Sigmoid colon (tissue), 7 donors: ENCODE results near the gene WBP2. TPM values are rescaled to one million over a fixed set of nuclear protein-coding genes. Genes with fewer than 3 reads are reported as not detected.
A peak's percentile ranks its signal among the peaks of the same experiment; 100 is the strongest.

Experiments used
- DNase-seq: peaks from one replicate; pipeline ENCODE4 v3.0.0-alpha.2; 2019
- H3K27ac ChIP-seq, 4 donors: fragments of 200-600 bp; sonication (generic); one replicate each; pipeline ENCODE4 v1.5.1; 2016 to 2019; ENCODE audit warnings: mild to moderate bottlenecking in 1 of 4
- H3K27me3 ChIP-seq, 3 donors: fragments of 200-600 bp; sonication (generic); one replicate each; pipeline ENCODE4 v1.5.1; 2019; ENCODE audit warnings: mild to moderate bottlenecking in 1 of 3
- H3K36me3 ChIP-seq, 4 donors: fragments of 200-600 bp; sonication (generic); one replicate each; pipeline ENCODE4 v1.5.1; 2016 to 2019
- H3K4me1 ChIP-seq, 4 donors: fragments of 200-600 bp; sonication (generic); one replicate each; pipeline ENCODE4 v1.5.1; 2017 to 2019
- H3K4me3 ChIP-seq, 4 donors: fragments of 200-600 bp; sonication (generic); one replicate each; pipeline ENCODE4 v1.5.1; 2017 to 2019; ENCODE audit warnings: mild to moderate bottlenecking in 2 of 4, moderate library complexity in 1 of 4
- H3K9me3 ChIP-seq, 4 donors: fragments of 200-600 bp in 3 of 4; sonication (generic) in 3 of 4; one replicate each; pipeline versions ENCODE4 v1.5.1 to v1.6.1; 2013 to 2019
- CTCF ChIP-seq, 4 experiments: fragments of 450-650 bp in 3 of 4; fragments of 200-600 bp in 1 of 4; IDR thresholded peaks; one replicate each; pipeline ENCODE4 v1.5.1; 2016 to 2019; ENCODE audit warnings: antibody characterized with exemption in 4 of 4, mild to moderate bottlenecking in 3 of 4, moderate library complexity in 2 of 4
- EP300 ChIP-seq, 4 donors: sonication (generic); formaldehyde crosslinking; IDR thresholded peaks; one replicate each; pipeline ENCODE4 v1.6.1; 2017; ENCODE audit warnings: antibody characterized with exemption in 4 of 4
- POLR2A ChIP-seq, 2 donors: fragments of 450-650 bp; IDR thresholded peaks; one replicate each; pipeline ENCODE4 v1.6.1; 2016; ENCODE audit warnings: antibody characterized with exemption in 2 of 2, mild to moderate bottlenecking in 2 of 2, moderate library complexity in 2 of 2
- POLR2AphosphoS5 ChIP-seq, 4 donors: sonication (generic); formaldehyde crosslinking; IDR thresholded peaks; one replicate each; pipeline ENCODE4 v1.6.1; 2017; ENCODE audit warnings: antibody characterized with exemption in 4 of 4
- WGBS, 2 donors: extraction: QIAGEN DNeasy Blood & Tissue Kit; methylation state at CpG; one replicate each; pipeline ENCODE4 v1.1.7; 2013; 5-methylcytosine and 5-hydroxymethylcytosine counted together
- intact Hi-C: fragments of 100-400 bp; cut with DNase I; formaldehyde crosslinking; loops from one replicate; pipeline ENCODE4 v1.15.1; 2023
- polyA plus RNA-seq, 3 donors: library from polyadenylated mRNA; stranded (reverse); fragments of 200-250 nt; gene quantifications; one replicate each; pipeline ENCODE4 v1.2.3, GENCODE V29; 2013
- total RNA-seq, 4 donors: library from RNA; depleted of rRNA; stranded (reverse); fragments of >200 nt; gene quantifications; one replicate each; pipeline ENCODE4 v1.1.0, GENCODE V29; 2016
- donor health status: healthy with polysubstance abuse.
- donor health status: Bipolar disorder and iron deficiency.
- donor health status: healthy.

WBP2 gene
- total and polyA plus RNA-seq, 7 donors: 44.2 to 110 (median 73.1) TPM

- no peaks in the 10 kb centered on the region for H3K27me3 ChIP-seq
- TF ChIP-seq EP300 (IDR thresholded peaks at IDR 0.05) (no peak), POLR2A (IDR thresholded peaks at IDR 0.05) (no peak), POLR2AphosphoS5 (IDR thresholded peaks at IDR 0.05) (no peak), CTCF (IDR thresholded peaks at IDR 0.05) (no peak)
- peaks cover 6 to 45% (median 23%) of the 10 kb centered on the region in 4 donors for H3K36me3 ChIP-seq
- intact Hi-C loops: no loop called here
- H3K9me3 ChIP-seq: no peaks in the 10 kb centered on the region
- 91 to 93% methylated on average over 18 of the region's 18 CpGs for WGBS, 2 donors
- peak; percentile 60 for DNase-seq
- H3K27ac ChIP-seq: peak overlapping the region in 1 of 4 donors; percentile 95
- H3K4me3 ChIP-seq: no peak overlapping the region
- H3K4me1 ChIP-seq: peaks cover 0 to 39% (median 34%) of the 10 kb centered on the region in 4 donors
These were observed 38.3 kb upstream of the WBP2 start for GRCh38 chr17:75893305-75894048.

GRCh38 chr17:75892556-75893224 is 37.6 kb upstream of the WBP2 start:
- no peaks in the 10 kb centered on the region for H3K9me3 ChIP-seq
- peaks cover 0 to 38% (median 33%) of the 10 kb centered on the region in 4 donors for H3K4me1 ChIP-seq
- peak; percentile 69 for DNase-seq
- H3K4me3 ChIP-seq: no peak overlapping the region
- H3K36me3 ChIP-seq: peaks cover 6 to 49% (median 21%) of the 10 kb centered on the region in 4 donors
- no peaks in the 10 kb centered on the region for H3K27me3 ChIP-seq
- no peak overlapping the region for H3K27ac ChIP-seq
- TF ChIP-seq CTCF (IDR thresholded peaks at IDR 0.05): no peak
- no peak for TF ChIP-seq POLR2A (IDR thresholded peaks at IDR 0.05)
- no peak for TF ChIP-seq EP300 (IDR thresholded peaks at IDR 0.05)
- no peak for TF ChIP-seq POLR2AphosphoS5 (IDR thresholded peaks at IDR 0.05)
- 89 to 94% methylated on average over 16 of the region's 16 CpGs for WGBS, 2 donors
- intact Hi-C loops: no loop called here

GRCh38 chr17:75891605-75892555 is 36.7 kb upstream of the WBP2 start:
- intact Hi-C loops: no loop called here
- peak overlapping the region in 1 of 4 donors; percentile 14 for H3K27ac ChIP-seq

More at GRCh38 chr17:75891605-75892555, 36.7 kb upstream of the WBP2 start:
- TF ChIP-seq POLR2AphosphoS5 (IDR thresholded peaks at IDR 0.05) (no peak), EP300 (IDR thresholded peaks at IDR 0.05) (no peak), POLR2A (IDR thresholded peaks at IDR 0.05) (no peak), CTCF (IDR thresholded peaks at IDR 0.05) (no peak)
- peaks cover 0 to 30% (median 25%) of the 10 kb centered on the region in 4 donors for H3K4me1 ChIP-seq
- DNase-seq: peak; percentile 63
- no peaks in the 10 kb centered on the region for H3K27me3 ChIP-seq
- 84 to 85% methylated on average over 32 of the region's 32 CpGs for WGBS, 2 donors
- peaks cover 6 to 54% (median 21%) of the 10 kb centered on the region in 4 donors for H3K36me3 ChIP-seq
- H3K4me3 ChIP-seq: no peak overlapping the region
- no peaks in the 10 kb centered on the region for H3K9me3 ChIP-seq
